Ishikawa (cell line): Measurements from ENCODE around the gene SLC41A1.

Experiments
- CEBPB ChIP-seq: IDR thresholded peaks from 2 replicates; pipeline ENCODE4 v1.6.1; 2012
- CREB1 ChIP-seq: IDR thresholded peaks from 2 replicates; pipeline ENCODE4 v1.6.1; 2012; ENCODE audit warnings: low read depth
- EGR1 ChIP-seq: IDR thresholded peaks from 2 replicates; pipeline ENCODE4 v1.6.1; 2012
- EP300 ChIP-seq: IDR thresholded peaks from 2 replicates; pipeline ENCODE4 v1.6.1; 2012; ENCODE audit warnings: borderline replicate concordance
- FOXM1 ChIP-seq: IDR thresholded peaks from 2 replicates; pipeline ENCODE4 v1.6.1; 2012; ENCODE audit warnings: low read depth, borderline replicate concordance
- MAX ChIP-seq: IDR thresholded peaks from 2 replicates; pipeline ENCODE4 v1.6.1; 2012
- NFIC ChIP-seq: IDR thresholded peaks from 2 replicates; pipeline ENCODE4 v1.6.1; 2012
- RAD21 ChIP-seq: IDR thresholded peaks from 2 replicates; pipeline ENCODE4 v1.6.1; 2012; ENCODE audit warnings: low read depth
- REST ChIP-seq: IDR thresholded peaks from 2 replicates; pipeline ENCODE4 v1.6.1; 2012; ENCODE audit warnings: low read depth, mild to moderate bottlenecking
- TAF1 ChIP-seq: IDR thresholded peaks from 2 replicates; pipeline ENCODE4 v1.6.1; 2012; ENCODE audit warnings: low read depth, mild to moderate bottlenecking
- TCF12 ChIP-seq: IDR thresholded peaks from 2 replicates; pipeline ENCODE4 v1.6.1; 2012; ENCODE audit warnings: low read depth
- TEAD4 ChIP-seq: IDR thresholded peaks from 2 replicates; pipeline ENCODE4 v1.6.1; 2012
- USF1 ChIP-seq: IDR thresholded peaks from 2 replicates; pipeline ENCODE4 v1.6.1; 2012
- YY1 ChIP-seq: IDR thresholded peaks from 2 replicates; pipeline ENCODE4 v1.6.1; 2012; ENCODE audit warnings: low read depth
- ZBTB7A ChIP-seq: IDR thresholded peaks from 2 replicates; pipeline ENCODE4 v1.6.1; 2012; ENCODE audit warnings: low read depth

SLC41A1 gene

GRCh38 chr1:205827623-205828022 lies 14.6 kb upstream of the SLC41A1 start:
- TF ChIP-seq EP300 (no peak), EGR1 (no peak), MAX (no peak), FOXM1 (no peak), CEBPB (no peak), ZBTB7A (no peak), RAD21 (0 out of 2 replicates have a peak, but pooled peaks have one; percentile 4)

GRCh38 chr1:205826995-205827394 lies 14.0 kb upstream of the SLC41A1 start:
- TF ChIP-seq YY1: no peak
- no peak for TF ChIP-seq TCF12
- no peak for TF ChIP-seq CREB1
- TF ChIP-seq USF1: no peak
- no peak for TF ChIP-seq FOXM1
- TF ChIP-seq EGR1: no peak
- TF ChIP-seq TAF1: no peak
- TF ChIP-seq RAD21: no peak
- TF ChIP-seq EP300: no peak
- TF ChIP-seq ZBTB7A: no peak
- TF ChIP-seq TEAD4: no peak
- TF ChIP-seq CEBPB: no peak
- TF ChIP-seq REST: no peak
- no peak for TF ChIP-seq MAX

GRCh38 chr1:205826016-205826806 lies 13.2 kb upstream of the SLC41A1 start:
- TF ChIP-seq TEAD4: no peak
- no peak for TF ChIP-seq FOXM1
- no peak for TF ChIP-seq REST
- TF ChIP-seq CREB1: no peak
- TF ChIP-seq EGR1: no peak
- no peak for TF ChIP-seq MAX
- no peak for TF ChIP-seq YY1

GRCh38 chr1:205824180-205824579 lies 11.2 kb upstream of the SLC41A1 start:
- TF ChIP-seq ZBTB7A (no peak), TCF12 (no peak), RAD21 (no peak), MAX (no peak), TEAD4 (no peak), EP300 (no peak), TAF1 (no peak), CEBPB (no peak), CREB1 (no peak), EGR1 (no peak), YY1 (no peak), FOXM1 (no peak), NFIC (no peak), USF1 (no peak), REST (no peak)
